HG03571 (cell line): ENCODE results near the gene AACS.
"Not testable (repeated sequence)": the region's sequence is repeated elsewhere in the genome, so short reads cannot be mapped to it uniquely, and the experiment has no call there.

Source experiments
- ATAC-seq: cut with Tn5 transposase; IDR thresholded peaks from one replicate; pipeline ENCODE4 v1.9.1; 2021; ENCODE audit not compliant: unreplicated experiment

The AACS gene

GRCh38 chr12:125065021-125065918 is at the start of gene AACS:
TSS of gene AACS (plus strand) at chr12:125065435. CDS start at chr12:125065585, 150 bp downstream.
- ATAC-seq: peak; percentile 90

GRCh38 chr12:125015680-125016310 is 49.4 kb upstream of the AACS start:
- no peak for ATAC-seq

DNA sequence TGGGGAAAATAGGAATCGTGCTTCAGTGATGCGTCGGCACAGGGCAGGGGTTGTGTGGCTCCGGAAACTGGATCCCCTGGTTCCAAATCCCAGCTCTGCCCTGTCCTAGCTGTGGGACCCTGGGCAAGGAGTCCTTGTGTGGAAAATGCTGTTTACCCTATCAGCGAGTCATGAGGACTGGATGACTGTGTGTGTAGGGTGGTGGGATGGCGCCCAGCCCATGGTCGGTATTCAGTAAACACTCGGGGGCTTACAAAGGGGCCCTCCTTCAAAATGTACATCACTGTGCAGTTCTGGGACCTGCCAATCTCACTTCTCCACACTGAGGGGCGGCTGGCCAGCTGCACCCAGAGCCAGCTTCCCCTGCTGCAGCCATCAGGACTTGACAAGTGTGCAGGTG is 47.4 kb upstream of the AACS start:
- no peak for ATAC-seq

GRCh38 chr12:125018356-125018755 is 46.9 kb upstream of the AACS start:
- ATAC-seq: no peak

- ATAC-seq: no peak
Observed at GRCh38 chr12:125021096-125021495, 44.1 kb upstream of the AACS start.

DNA sequence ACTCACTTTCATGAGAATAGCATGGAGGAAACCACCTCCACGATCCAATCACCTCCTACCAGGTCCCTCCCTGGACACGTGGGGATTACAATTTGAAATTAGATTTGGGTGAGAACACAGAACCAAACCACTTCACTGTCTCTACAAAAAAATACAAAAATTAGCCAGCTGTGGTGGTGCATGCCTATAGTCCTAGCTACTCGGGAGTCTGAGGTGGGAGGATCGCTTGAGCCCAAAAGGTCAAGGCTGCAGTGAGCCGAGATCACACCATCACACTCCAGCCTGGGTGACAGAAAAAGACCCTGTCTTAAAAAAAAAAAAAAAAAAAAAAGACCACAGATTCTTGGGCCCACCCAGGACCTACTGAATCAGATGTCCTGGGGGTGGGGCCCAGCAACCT is 43.5 kb upstream of the AACS start:
- no peak for ATAC-seq

GRCh38 chr12:125023065-125023464 is 42.2 kb upstream of the AACS start:
- no peak for ATAC-seq

- ATAC-seq: no peak
Observed at GRCh38 chr12:125024949-125025563, 40.2 kb upstream of the AACS start.

DNA sequence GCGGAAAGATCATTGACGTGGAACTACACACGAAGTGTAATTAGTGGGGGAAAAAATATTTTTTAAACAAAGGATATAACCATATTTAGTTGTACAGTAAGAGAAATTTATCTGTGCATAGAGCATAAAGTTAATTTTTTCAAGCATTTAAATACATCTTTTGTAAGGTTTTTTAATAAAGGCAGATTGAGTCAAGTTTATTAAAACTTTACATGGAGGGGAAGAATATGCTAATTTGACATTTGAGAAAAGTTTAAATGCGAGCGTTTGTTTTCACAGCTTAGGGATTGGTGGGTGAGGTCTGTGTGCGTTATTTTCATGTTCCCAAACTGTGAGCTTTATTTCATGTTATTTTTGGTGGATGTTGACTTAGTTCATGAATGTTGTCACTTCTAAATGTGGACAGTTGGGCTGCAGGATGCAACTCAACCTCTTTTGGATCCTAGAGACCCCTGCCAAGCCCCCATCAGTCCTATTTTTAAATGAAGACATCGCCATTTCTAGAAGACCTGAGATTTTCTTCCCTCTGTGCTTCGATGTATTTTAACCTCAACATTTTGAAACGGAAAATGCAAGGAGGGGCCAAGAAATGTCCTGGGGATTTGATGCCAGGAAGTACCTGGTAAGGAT is 39.5 kb upstream of the AACS start:
- ATAC-seq: no peak

- ATAC-seq: no peak
Observed at GRCh38 chr12:125028106-125028505, 37.1 kb upstream of the AACS start.

DNA sequence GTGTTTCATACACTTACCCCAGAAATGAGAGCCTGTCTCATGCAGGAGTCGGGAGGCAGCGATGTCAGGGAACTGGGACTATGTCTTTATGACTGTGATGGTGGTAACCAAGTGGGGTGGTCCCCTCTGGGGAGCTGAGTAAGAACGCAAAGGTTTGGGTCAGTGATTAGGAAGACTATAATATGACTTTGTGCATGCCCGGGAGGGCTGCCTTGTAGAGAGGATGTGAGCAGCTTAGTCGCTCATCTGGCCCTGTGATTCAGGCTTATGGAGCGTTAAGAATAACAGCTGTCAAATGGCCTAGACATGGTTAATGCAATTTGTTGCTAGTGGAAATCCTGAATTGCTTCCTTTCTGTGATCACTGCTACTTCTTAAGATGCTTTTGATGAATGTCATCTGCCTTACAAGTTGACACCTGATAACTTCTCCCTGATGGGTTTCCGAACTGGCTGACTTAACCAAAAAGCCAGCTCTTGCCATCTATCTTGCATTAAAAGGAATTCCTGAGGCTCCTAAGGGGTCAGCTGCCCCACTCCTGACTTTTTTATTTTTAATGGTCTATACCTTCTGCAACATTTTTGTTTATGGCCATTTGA is 35.4 kb upstream of the AACS start:
- no peak for ATAC-seq

DNA sequence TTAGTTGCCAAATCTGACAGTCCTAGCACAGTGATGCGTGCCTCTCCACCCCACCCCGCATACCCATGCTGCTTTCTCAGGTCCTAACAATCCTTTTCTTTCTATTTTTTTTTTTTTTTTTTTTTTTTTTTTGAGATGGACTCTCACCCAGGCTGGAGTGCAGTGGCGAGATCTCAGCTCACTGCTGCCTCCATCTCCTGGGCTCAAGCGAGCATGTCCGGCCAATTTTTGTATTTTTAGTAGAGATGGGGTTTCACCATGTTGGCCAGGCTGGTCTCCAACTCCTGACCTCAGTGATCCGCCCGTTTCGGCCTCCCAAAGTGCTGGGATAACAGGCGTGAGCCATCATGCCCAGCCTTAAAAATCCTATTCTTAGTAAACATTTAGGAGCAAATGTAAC is 33.8 kb upstream of the AACS start:
- ATAC-seq: not testable (repeated sequence)

- ATAC-seq: no peak
Observed at GRCh38 chr12:125032466-125033152, 32.6 kb upstream of the AACS start.

GRCh38 chr12:125033288-125033687 is 31.9 kb upstream of the AACS start:
- no peak for ATAC-seq

DNA sequence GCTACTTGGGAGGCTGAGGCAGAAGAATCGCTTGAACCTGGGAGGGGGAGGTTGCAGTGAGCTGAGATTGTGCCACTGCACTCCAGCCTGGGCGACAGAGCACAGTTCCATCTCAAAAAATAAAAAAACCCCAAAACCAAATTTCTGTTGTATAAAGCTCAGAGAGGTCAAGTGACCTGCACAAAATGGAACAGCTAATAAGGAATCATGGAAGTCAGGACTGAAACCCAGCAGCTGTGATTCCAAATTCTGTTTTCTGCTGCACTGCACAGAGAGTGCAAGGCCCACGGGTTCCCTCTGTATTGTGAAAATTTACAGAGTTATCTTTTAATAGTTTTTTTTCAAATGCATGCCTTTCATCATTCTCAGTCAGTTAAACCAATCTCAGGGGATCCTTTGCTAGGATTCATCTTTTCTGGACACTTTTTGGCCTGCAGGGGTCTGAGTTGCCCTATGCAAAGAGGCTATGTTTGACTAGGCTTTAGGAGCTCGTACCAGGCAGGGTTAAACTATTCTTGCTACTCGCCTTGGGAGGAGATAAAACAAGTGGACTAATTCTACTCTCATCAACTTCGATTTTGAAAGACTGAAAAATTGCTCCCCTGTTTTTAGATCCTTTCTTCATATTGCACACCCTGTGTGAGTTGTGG is 26.1 kb upstream of the AACS start:
- no peak for ATAC-seq

DNA sequence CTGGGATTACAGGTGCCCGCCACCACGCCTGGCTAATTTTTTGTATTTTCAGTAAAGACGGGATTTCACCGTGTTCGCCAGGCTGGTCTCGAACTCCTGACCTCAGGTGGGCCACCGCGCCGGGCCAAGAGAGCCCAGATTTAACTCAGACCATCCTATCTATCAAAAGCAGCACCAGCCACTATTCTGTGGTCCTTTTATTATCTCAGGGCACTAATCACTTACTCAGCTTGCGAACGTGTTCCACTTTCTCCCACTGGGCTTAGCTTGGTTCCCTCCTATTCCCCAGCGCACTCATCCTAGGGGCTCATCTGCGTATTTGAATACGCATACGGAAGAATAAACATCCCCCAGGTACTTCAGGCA is 16.2 kb upstream of the AACS start:
- no peak for ATAC-seq

DNA sequence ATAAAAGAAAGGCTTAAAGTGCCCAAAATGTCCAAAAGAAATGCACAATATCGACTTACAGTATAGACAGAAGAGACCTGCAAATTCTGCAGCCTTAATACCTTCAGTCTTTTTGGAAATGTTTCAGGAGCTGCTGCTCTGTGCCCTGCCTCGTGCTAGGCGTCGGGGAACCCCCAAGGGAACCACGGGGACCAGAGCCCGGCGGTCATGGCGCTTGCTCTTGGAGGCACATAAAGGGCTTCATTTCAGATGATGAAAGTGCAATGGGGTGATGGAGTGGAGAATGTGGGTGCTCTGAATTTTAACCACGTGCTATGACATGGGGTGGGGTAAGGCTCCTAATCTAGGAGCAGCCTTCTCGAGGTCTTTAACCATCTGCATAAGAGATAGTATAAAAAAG is 14.8 kb upstream of the AACS start:
- ATAC-seq: no peak

DNA sequence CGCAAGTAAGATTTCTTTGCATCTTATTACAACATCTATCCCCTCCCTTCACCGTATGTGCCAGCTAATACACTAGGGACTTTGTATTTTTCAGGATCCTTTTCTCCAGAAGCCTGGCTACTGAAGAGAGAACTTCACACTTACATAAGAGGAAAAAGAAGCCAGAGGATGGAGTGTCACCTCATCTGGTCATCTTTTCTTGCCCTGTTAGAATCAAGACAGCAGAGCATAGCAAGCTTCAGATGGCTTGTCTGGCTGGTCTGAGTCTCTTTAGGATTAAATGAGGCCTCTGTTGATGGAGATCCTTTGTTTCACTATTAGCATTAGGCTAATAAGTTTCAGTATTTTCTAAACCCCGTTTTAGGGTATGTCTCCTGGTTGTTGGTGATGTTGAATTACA is 14.4 kb upstream of the AACS start:
- ATAC-seq: no peak

- no peak for ATAC-seq
Observed at GRCh38 chr12:125053821-125054220, 11.4 kb upstream of the AACS start.

- ATAC-seq: no peak
Observed at GRCh38 chr12:125055591-125055990, 9.6 kb upstream of the AACS start.
